ENCODE data around the gene BICC1.

The BICC1 gene

DNA sequence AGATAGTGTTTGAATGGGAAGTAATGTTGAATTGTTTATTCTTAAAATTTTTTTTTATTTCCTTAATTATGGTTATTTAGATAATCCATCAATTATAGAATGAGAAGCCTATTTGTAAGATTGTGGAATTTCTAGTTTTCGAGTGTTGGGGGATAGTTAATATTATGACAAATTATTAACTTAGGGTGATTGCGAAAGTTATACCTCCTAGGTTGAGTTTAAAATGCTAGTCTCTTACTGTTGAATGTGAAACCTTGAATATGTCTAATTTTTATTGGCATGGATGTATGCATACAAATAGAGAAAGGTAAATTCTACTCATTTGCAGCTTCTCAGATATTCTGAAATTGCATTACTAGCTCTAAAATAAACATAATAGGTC, 43.2 kb downstream of the BICC1 start:
- in situ Hi-C loops (cut with HindIII; ENCODE audit: low sequenced_read_pairs): no loop called here
- DNase-seq (ENCODE audit: low read depth, low spot score): no peak
- H3K4me3 ChIP-seq (ENCODE audit: low read depth, low read length): no peak overlapping the region
- no peak for TF ChIP-seq CTCF (IDR thresholded peaks at IDR 0.05; ENCODE audit: low read depth, low read length)

GRCh38 chr10:58556516-58557165, 44.0 kb downstream of the BICC1 start:
- TF ChIP-seq CTCF (IDR thresholded peaks at IDR 0.05; ENCODE audit: low read depth, low read length): no peak
- no peak for DNase-seq (ENCODE audit: low read depth, low spot score)
- in situ Hi-C loops (cut with HindIII; ENCODE audit: low sequenced_read_pairs): no loop called here
- H3K4me3 ChIP-seq (ENCODE audit: low read depth, low read length): no peak overlapping the region

DNA sequence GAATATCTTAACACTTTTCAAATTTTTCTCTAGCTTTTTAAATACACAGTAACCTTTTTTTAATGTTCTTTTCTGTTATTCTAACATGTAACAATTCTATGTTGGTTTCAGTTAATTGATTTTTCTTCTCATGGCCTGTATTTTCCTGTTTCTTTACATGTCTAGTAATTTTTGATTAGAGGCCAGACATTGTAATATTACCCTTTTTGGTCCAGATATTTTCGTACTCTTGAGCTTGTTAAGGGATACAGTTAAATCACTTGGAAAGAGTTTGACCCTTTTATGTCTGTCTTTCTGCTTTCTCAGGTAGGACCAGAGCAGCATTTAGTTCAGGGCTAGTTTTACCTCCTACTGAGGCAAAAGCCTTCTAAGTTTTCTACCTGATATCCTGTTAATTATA, 45.0 kb downstream of the BICC1 start:
- DNase-seq (ENCODE audit: low read depth, low spot score): no peak
- no peak for TF ChIP-seq CTCF (IDR thresholded peaks at IDR 0.05; ENCODE audit: low read depth, low read length)
- in situ Hi-C loops (cut with HindIII; ENCODE audit: low sequenced_read_pairs): no loop called here
- no peak overlapping the region for H3K4me3 ChIP-seq (ENCODE audit: low read depth, low read length)

GRCh38 chr10:58560068-58560467, 47.4 kb downstream of the BICC1 start:
- H3K4me3 ChIP-seq (ENCODE audit: low read depth, low read length): no peak overlapping the region
- in situ Hi-C loops (cut with HindIII; ENCODE audit: low sequenced_read_pairs): no loop called here
- no peak for DNase-seq (ENCODE audit: low read depth, low spot score)
- no peak for TF ChIP-seq CTCF (IDR thresholded peaks at IDR 0.05; ENCODE audit: low read depth, low read length)

- TF ChIP-seq CTCF (IDR thresholded peaks at IDR 0.05; ENCODE audit: low read depth, low read length): no peak
- DNase-seq (ENCODE audit: low read depth, low spot score): no peak
- in situ Hi-C loops (cut with HindIII; ENCODE audit: low sequenced_read_pairs): no loop called here
- no peak overlapping the region for H3K4me3 ChIP-seq (ENCODE audit: low read depth, low read length)
These were observed 52.6 kb downstream of the BICC1 start for GRCh38 chr10:58565271-58565670.

- in situ Hi-C loops (cut with HindIII; ENCODE audit: low sequenced_read_pairs): no loop called here
- DNase-seq (ENCODE audit: low read depth, low spot score): no peak
- TF ChIP-seq CTCF (IDR thresholded peaks at IDR 0.05; ENCODE audit: low read depth, low read length): no peak
- no peak overlapping the region for H3K4me3 ChIP-seq (ENCODE audit: low read depth, low read length)
These were observed 55.0 kb downstream of the BICC1 start for GRCh38 chr10:58567652-58568051.

Data from astrocyte of the spinal cord (primary cell).